Measurements from ENCODE around the gene TMEM208.

Gene TMEM208

DNA sequence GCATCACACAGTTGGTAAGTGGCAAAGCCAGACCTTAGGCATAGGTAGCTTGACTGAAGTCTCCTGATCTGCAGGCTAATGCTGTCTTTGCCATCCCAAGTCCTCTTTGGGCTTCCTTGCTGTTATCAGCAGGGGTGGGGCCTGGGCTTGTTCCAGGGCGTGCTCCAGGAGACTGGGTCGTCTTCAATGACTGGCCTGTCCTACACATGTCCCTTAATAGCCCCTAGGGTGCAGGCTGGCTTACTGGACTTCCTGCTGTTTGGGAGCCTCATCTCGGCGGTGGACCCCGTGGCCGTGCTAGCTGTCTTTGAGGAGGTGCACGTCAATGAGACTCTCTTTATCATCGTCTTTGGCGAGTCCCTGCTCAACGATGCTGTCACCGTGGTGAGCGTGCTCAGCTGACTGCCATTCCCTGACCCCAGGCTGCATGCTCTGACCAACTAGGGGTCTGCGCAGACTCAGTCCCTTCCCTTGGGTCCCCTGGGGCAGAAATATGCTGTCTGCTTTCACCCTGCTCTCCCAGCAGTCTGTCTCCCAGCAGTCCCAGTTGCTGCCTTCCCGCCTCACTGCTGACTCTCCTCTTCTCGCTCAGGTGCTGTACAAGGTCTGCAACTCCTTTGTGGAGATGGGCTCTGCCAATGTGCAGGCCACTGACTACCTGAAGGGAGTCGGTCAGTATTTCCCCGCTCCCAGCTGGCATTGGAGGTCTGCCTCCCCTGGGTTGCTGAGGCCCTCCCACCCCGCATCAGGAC, 28.0 kb downstream of the TMEM208 start:
- no peak for TF ChIP-seq SIN3A (IDR thresholded peaks at IDR 0.05; ENCODE audit: borderline replicate concordance, insufficient read depth, low read length)
- no peak for TF ChIP-seq FOXP2 (optimal IDR thresholded peaks at IDR 0.05; ENCODE audit: borderline replicate concordance, extremely low read depth, extremely low read length, insufficient read depth)
- no peak for TF ChIP-seq TAF1 (IDR thresholded peaks at IDR 0.05; ENCODE audit: borderline replicate concordance, insufficient read depth, low read length)
- TF ChIP-seq, protein P1, sequence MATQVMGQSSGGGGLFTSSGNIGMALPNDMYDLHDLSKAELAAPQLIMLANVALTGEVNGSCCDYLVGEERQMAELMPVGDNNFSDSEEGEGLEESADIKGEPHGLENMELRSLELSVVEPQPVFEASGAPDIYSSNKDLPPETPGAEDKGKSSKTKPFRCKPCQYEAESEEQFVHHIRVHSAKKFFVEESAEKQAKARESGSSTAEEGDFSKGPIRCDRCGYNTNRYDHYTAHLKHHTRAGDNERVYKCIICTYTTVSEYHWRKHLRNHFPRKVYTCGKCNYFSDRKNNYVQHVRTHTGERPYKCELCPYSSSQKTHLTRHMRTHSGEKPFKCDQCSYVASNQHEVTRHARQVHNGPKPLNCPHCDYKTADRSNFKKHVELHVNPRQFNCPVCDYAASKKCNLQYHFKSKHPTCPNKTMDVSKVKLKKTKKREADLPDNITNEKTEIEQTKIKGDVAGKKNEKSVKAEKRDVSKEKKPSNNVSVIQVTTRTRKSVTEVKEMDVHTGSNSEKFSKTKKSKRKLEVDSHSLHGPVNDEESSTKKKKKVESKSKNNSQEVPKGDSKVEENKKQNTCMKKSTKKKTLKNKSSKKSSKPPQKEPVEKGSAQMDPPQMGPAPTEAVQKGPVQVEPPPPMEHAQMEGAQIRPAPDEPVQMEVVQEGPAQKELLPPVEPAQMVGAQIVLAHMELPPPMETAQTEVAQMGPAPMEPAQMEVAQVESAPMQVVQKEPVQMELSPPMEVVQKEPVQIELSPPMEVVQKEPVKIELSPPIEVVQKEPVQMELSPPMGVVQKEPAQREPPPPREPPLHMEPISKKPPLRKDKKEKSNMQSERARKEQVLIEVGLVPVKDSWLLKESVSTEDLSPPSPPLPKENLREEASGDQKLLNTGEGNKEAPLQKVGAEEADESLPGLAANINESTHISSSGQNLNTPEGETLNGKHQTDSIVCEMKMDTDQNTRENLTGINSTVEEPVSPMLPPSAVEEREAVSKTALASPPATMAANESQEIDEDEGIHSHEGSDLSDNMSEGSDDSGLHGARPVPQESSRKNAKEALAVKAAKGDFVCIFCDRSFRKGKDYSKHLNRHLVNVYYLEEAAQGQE (IDR thresholded peaks at IDR 0.05; ENCODE audit: insufficient read depth in 1 of 2, low read depth in 2 of 2, low read length in 2 of 2): no peak
- TF ChIP-seq POLR2AphosphoS5 (IDR thresholded peaks at IDR 0.05; ENCODE audit: low read depth, low read length): no peak

DNA sequence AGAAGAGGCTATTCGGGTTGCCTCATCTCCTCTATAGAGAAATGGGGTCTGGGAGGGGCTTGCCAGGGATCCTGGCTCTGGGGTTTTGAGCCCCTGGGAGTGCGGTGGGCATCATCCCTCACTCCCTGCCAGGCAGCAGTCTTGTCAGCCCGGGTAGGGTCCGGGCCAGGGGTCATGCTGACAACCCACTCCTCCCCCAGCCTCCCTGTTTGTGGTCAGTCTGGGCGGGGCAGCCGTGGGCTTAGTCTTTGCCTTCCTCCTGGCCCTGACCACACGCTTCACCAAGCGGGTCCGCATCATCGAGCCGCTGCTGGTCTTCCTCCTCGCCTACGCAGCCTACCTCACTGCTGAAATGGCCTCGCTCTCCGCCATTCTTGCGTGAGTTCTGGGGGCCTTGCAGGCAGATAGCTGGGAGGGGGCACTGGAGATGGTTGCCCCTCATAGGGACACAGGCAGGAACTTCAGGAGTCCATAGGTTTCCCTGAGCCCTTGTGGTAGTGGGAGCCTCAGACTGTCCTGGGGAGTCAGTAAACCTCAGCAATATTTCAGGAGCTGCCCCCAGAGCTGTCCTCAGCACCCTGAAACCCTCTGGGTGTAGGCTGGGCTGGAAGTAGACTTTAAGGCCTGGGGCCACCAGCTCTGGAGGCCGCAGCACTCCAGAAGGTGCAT, 28.8 kb downstream of the TMEM208 start:
- TF ChIP-seq TAF1 (IDR thresholded peaks at IDR 0.05; ENCODE audit: borderline replicate concordance, insufficient read depth, low read length) (no peak), POLR2AphosphoS5 (IDR thresholded peaks at IDR 0.05; ENCODE audit: low read depth, low read length) (no peak), FOXP2 (optimal IDR thresholded peaks at IDR 0.05; ENCODE audit: borderline replicate concordance, extremely low read depth, extremely low read length, insufficient read depth) (no peak), SIN3A (IDR thresholded peaks at IDR 0.05; ENCODE audit: borderline replicate concordance, insufficient read depth, low read length) (no peak)
- TF ChIP-seq, protein P1 (IDR thresholded peaks at IDR 0.05; ENCODE audit: insufficient read depth in 1 of 2, low read depth in 2 of 2, low read length in 2 of 2): no peak

GRCh38 chr16:67256701-67257230, 29.8 kb downstream of the TMEM208 start:
- TF ChIP-seq, protein P1 (IDR thresholded peaks at IDR 0.05; ENCODE audit: insufficient read depth in 1 of 2, low read depth in 2 of 2, low read length in 2 of 2): no peak
- TF ChIP-seq FOXP2 (optimal IDR thresholded peaks at IDR 0.05; ENCODE audit: borderline replicate concordance, extremely low read depth, extremely low read length, insufficient read depth) (no peak), POLR2AphosphoS5 (IDR thresholded peaks at IDR 0.05; ENCODE audit: low read depth, low read length) (no peak), SIN3A (IDR thresholded peaks at IDR 0.05; ENCODE audit: borderline replicate concordance, insufficient read depth, low read length) (no peak), TAF1 (IDR thresholded peaks at IDR 0.05; ENCODE audit: borderline replicate concordance, insufficient read depth, low read length) (no peak)

GRCh38 chr16:67257486-67258160, 30.7 kb downstream of the TMEM208 start:
- no peak for TF ChIP-seq FOXP2 (optimal IDR thresholded peaks at IDR 0.05; ENCODE audit: borderline replicate concordance, extremely low read depth, extremely low read length, insufficient read depth)
- TF ChIP-seq TAF1 (IDR thresholded peaks at IDR 0.05; ENCODE audit: borderline replicate concordance, insufficient read depth, low read length): no peak
- no peak for TF ChIP-seq POLR2AphosphoS5 (IDR thresholded peaks at IDR 0.05; ENCODE audit: low read depth, low read length)
- no peak for TF ChIP-seq SIN3A (IDR thresholded peaks at IDR 0.05; ENCODE audit: borderline replicate concordance, insufficient read depth, low read length)
- TF ChIP-seq, protein P1 (IDR thresholded peaks at IDR 0.05; ENCODE audit: insufficient read depth in 1 of 2, low read depth in 2 of 2, low read length in 2 of 2): no peak

Data from PFSK-1 (cell line).